ENCODE results near the gene SMPD3. TPM values are rescaled to one million over a fixed set of nuclear protein-coding genes. Genes with fewer than 3 reads are reported as not detected.

The SMPD3 gene
- total RNA-seq, 1 experiment from 2014 or later: 0.42 TPM

DNA sequence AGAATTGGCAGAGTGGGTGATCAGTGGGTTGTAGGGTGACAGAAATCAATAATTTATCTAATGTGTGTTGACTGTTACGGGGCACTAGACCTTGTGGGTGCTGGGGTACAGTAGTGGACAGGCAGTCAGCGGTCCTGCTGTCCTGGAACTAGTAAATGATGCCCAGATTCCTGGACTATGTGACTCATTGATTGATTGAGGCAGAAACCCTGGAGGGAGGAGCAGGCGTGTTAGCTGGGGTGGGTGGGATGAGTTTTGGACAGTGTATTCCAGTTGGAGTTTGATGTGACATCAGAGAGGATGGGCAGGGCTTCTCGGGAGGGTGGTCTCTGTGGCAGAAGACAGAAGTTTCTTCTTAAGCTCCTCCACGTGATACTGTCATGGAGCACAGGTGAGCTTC, 113.1 kb downstream of the SMPD3 start:
- DNase-seq: no peak
- no peaks in the 10 kb centered on the region for H3K27me3 ChIP-seq (ENCODE audit: control insufficient read depth, insufficient read depth, low read length)
- H3K4me3 ChIP-seq (ENCODE audit: insufficient read depth, low read depth, low read length): no peak overlapping the region
- H3K36me3 ChIP-seq (replicated peaks; ENCODE audit: control insufficient read depth, insufficient read depth, low read length): peaks cover 24% of the 10 kb centered on the region

DNA sequence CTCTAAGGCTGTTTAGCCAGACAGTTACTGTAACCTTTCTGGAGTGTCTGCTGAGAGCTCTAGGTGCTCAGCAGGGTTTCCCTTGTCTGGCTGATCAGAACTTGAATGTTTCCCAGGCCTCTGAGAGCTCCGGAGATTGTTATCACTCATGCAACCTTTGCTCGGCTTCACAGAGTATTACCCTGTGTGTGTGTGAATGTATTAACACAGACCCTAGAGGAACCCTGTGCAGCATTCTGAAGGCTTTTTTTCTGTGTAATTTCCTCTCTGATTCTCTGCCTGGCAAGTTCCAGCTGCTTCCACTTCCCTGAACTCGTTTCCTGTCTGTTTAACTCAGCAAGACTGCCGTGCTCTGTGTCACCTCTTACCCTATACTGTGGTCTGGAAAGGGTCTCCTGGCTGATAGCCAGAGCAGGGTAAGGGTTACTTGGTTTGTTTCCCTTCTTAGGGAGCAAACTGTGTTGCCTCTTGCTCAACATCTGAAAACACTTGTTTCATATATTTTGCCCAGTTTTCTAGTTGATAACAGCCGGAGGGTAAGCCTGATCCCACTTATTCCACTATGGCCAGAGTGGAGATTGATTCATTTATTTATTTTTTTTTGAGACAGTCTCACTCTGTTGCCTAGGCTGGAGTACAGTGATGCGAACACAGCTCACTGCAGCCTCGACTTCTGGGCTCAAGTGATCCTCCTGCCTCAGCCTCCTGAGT, 115.7 kb downstream of the SMPD3 start:
- DNase-seq: no peak
- H3K4me3 ChIP-seq (ENCODE audit: insufficient read depth, low read depth, low read length): no peak overlapping the region

DNA sequence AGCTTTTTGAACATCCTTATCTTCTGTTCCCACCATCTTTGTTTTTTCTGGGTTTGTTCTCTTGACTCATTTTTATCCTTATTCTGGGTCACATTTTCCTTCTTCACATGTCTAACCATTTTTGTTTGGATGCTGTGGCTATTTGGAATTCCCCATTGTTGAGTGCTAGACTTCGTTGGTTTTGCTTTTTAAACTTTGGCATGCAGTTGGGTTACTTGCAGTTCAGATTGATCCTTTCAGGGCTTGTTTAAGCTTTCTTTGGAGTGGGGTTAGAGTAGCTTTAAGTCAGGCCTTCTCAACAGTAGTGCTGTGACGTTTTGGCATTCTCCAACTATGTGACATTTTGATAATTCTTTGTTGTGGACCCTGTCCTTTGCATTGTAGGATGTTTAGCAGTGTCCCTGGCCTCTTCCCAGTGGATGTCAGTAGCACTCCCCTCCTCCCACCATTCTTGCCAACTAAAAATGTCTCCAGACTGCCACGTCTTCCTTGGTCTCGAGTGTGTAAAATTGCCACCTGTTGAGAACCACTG, 116.4 kb downstream of the SMPD3 start:
- H3K4me3 ChIP-seq (ENCODE audit: insufficient read depth, low read depth, low read length): no peak overlapping the region
- H3K36me3 ChIP-seq (replicated peaks; ENCODE audit: control insufficient read depth, insufficient read depth, low read length): peaks cover 3% of the 10 kb centered on the region
- no peaks in the 10 kb centered on the region for H3K27me3 ChIP-seq (ENCODE audit: control insufficient read depth, insufficient read depth, low read length)
- DNase-seq: no peak

More for the DNA sequence above, 115.7 kb downstream of the SMPD3 start:
- Histone ChIP-seq H3K27me3 (ENCODE audit: control insufficient read depth, insufficient read depth, low read length) (no peaks in the 10 kb centered on the region), H3K36me3 (replicated peaks; ENCODE audit: control insufficient read depth, insufficient read depth, low read length) (peaks cover 7% of the 10 kb centered on the region)

DNA sequence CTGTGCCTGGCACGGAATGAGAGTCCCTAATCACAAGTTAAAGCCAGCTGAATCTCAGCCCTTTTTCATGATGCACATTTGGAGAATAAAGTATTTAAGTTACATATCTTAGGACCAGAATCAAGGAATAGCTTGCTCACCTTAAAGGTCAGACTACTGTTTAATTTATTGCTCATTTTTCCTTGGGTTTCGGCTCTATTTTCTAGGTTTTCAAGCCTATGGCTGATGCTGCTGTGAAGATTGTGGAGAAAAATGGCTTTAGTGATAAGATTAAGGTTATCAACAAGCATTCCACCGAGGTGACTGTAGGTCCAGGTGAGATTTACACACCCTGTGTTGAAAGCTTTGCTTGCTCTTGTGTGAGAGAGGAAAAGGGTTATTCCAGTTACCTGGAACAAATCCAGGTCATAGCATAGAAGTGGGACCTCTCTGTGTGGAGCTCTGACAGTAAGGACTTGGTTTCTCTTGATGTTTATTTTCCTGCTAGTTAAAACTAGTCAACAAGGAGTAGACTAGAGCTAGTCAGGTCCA, 119.4 kb downstream of the SMPD3 start:
- no peaks in the 10 kb centered on the region for H3K27me3 ChIP-seq (ENCODE audit: control insufficient read depth, insufficient read depth, low read length)
- DNase-seq: no peak
- no peak overlapping the region for H3K4me3 ChIP-seq (ENCODE audit: insufficient read depth, low read depth, low read length)
- peaks cover 14% of the 10 kb centered on the region for H3K36me3 ChIP-seq (replicated peaks; ENCODE audit: control insufficient read depth, insufficient read depth, low read length)

DNA sequence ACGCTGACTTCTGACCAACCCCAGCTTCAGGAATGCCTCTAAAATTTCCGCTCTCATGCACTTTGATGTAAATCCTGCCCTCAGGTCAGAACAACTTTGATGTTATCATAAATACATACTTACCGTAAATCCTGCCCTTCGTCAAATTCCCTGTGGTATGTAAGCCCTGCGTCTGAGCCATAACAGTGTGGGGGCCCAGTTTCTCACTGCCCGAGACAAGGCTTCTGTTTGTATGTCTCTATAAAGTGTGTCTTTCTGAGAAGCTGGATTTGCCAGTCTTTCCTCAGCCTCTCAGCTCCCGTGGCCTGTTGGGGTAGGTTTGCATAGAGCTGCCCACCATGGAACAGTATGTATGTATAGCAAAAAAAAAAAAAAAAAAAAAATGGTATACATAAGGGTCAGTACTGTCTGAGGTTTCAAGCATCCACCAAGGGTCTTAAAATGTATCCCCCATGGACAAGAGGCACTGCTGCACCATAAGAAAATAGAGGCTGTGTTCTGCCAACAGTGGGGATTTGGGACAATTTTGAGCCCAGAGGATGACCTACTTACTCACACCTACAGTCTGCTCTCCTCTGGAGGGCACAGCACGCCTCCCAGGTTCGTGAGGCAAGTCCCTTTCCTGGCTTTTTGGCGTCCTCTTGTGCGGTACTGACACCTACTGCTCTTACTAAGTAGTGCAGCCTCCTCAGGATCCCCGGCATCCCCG, 120.0 kb downstream of the SMPD3 start:
- DNase-seq: peak; percentile 92
- H3K4me3 ChIP-seq (ENCODE audit: insufficient read depth, low read depth, low read length): no peak overlapping the region
- peaks cover 14% of the 10 kb centered on the region for H3K36me3 ChIP-seq (replicated peaks; ENCODE audit: control insufficient read depth, insufficient read depth, low read length)
- H3K27me3 ChIP-seq (ENCODE audit: control insufficient read depth, insufficient read depth, low read length): no peaks in the 10 kb centered on the region

DNA sequence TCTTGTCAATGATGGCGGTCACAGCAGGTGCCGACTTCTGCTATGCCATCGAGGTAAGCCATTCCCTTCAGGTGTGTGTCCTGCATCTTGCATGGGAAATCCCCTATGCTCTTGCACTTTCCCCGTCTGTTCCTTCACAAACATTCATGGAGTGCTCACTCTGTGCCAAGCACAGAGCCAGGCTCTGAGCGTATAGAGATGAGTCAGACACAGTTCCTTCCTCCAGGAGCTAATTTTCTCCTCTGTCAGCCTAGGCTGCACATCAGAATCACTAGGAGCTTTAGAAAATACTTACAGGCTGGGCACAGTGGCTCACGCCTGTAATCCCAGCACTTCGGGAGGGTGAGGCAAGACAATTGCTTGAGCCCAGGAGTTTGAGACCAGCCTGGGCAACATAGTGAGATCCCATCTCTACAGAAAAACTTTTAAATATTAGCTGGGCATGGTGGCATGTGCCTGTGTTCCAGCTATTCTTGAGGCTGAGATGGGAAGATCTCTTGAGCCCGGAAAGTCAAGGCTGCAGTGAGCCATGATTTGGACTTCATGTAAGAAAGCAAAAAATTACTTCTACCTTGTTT, 123.4 kb downstream of the SMPD3 start:
- DNase-seq: no peak
- Histone ChIP-seq H3K36me3 (replicated peaks; ENCODE audit: control insufficient read depth, insufficient read depth, low read length) (peaks cover 12% of the 10 kb centered on the region), H3K27me3 (ENCODE audit: control insufficient read depth, insufficient read depth, low read length) (no peaks in the 10 kb centered on the region), H3K4me3 (ENCODE audit: insufficient read depth, low read depth, low read length) (no peak overlapping the region)

DNA sequence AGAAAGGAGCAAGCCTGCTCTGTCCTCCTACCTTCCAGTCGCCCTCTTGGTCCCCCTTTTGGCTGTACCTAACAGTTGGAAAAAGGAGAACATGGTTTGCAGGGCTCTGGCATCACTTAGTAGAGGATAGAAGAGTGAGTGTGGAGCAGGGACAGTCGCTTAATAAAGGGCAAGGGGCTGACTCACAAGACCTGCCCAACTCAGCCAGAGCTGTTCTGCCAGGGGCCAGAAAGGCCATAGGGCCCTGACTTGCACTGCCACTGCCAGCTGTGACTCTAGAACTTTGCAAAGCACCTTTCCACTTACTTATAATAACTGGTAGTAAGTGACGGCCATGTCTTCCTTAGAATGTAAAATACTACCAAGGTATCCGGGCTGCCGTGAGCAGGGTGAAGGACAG, 124.0 kb downstream of the SMPD3 start:
- H3K4me3 ChIP-seq (ENCODE audit: insufficient read depth, low read depth, low read length): no peak overlapping the region
- no peak for DNase-seq
- H3K36me3 ChIP-seq (replicated peaks; ENCODE audit: control insufficient read depth, insufficient read depth, low read length): peaks cover 15% of the 10 kb centered on the region
- H3K27me3 ChIP-seq (ENCODE audit: control insufficient read depth, insufficient read depth, low read length): no peaks in the 10 kb centered on the region

DNA sequence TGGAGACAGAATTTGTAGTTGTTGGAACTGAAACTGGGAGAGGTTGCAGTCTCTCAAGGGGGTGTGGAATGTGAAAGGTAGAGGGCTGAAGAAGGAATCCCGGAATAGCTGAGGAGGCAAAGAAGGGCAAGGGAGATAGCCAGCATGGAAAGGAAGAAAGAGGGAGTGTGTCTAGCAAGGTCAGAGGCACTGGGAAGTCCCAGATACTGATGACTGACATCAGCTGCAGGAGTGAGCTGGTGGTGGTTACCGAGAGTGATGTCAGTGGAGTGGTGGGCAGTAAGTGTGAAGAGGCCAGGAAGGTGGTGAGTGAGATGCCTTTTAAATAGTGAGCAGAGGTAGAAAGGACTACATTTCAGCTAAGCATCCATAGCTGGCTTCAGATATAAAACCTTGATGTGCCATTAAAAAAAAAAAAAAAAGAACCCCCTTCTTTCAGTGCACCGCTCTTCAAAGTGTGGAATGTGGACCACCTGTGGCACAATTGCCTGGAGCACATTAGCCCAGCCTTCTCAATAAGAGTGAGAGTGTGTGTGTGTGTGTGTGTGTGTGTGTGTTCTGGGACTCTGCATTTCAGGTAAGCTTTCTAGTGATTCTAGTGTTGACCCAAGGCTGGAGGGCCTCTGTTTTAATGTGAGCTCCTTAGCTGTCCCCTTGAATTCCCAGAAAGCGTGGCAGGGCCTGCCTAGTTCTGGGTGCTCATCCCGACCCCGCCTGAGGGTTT, 129.0 kb downstream of the SMPD3 start:
- Histone ChIP-seq H3K4me3 (ENCODE audit: insufficient read depth, low read depth, low read length) (no peak overlapping the region), H3K36me3 (replicated peaks; ENCODE audit: control insufficient read depth, insufficient read depth, low read length) (peaks cover 20% of the 10 kb centered on the region), H3K27me3 (ENCODE audit: control insufficient read depth, insufficient read depth, low read length) (no peaks in the 10 kb centered on the region)
- DNase-seq: no peak

DNA sequence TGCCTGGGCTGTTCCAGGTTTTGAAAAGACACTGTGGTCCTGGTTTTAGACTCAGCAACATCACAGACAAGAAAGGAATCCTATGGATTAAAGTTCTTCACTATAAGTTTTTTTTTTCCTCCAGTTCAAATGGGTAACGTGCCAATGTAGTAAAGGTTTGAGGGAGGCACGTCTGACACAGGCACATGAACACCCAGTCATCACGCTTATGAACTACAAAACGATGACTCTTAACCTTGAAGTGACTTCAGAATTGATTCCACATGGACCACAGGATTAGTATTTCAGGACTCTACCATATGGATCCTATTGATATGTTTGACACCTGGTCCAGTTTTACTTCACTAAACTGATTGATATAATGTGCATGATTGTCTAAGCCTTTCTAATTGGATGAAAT, 135.2 kb downstream of the SMPD3 start:
- H3K27me3 ChIP-seq (ENCODE audit: control insufficient read depth, insufficient read depth, low read length): no peaks in the 10 kb centered on the region
- H3K36me3 ChIP-seq (replicated peaks; ENCODE audit: control insufficient read depth, insufficient read depth, low read length): peaks cover 10% of the 10 kb centered on the region
- DNase-seq: no peak
- H3K4me3 ChIP-seq (ENCODE audit: insufficient read depth, low read depth, low read length): no peak overlapping the region

DNA sequence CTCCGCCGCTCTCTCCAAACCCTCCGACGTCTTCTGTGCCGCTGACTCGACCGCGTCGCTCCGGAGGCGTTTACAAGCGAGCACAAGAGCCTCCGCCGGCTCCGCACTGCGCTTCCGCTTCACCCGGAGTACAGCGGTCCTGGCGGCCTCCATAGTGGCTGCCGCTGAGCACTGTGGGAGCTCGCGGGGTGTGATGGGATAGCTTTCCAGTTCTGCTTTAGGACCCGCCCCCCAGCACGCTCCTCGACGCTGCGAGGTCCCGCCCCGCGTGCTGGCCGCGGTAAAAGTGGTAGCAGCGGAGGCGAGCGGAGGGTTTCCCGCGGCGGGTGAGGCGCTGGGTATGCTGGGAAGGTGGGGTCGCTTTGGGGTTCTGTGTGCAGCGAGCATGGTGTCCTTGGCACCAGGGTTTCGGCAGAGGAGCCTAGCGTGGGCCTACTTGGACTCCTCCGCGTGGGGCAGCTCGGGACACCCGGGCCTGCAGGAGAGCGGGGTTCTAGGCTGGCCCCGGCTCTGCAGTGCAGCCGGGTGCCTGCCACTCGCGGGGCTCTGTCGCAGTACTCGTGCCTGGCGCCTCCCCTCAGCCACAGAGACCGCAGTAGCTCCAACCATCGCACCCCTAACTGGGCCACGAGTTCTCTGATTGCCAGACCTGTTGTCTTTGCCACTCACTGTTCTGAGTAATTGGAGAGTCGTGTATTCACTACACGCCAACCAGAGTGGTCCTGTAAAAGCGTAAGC, 137.4 kb downstream of the SMPD3 start, which contains the start of the genes PRMT7 and SLC7A6OS:
Gene PRMT7 (plus strand): TSS at position 246 of the 738 bp plus-strand sequence. CDS start 4,961 bp downstream, outside the sequence.
Gene SLC7A6OS (minus strand): TSS at position 173 of the 738 bp plus-strand sequence. CDS start 20 bp downstream, at position 153.
- Histone ChIP-seq H3K27me3 (ENCODE audit: control insufficient read depth, insufficient read depth, low read length) (no peaks in the 10 kb centered on the region), H3K4me3 (ENCODE audit: insufficient read depth, low read depth, low read length) (peak within 1 kb of the TSS; percentile 97)
- peak; percentile 97 for DNase-seq

DNA sequence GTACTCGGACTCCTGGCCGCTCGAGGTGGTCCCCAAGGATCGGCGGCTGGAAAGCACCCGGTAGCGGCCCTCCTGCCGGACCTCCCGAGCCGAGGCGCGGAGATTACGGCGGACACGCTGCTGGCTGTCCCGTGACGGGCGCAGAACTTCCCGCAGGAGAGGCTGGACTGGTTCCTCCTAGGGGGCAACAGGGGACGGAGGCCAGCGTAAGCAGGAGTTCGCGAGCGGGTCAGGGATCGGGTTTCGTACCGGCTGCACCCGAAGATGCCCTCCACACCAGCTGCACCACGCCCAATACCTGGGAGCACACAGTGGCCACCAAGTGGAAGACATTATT, 137.9 kb downstream of the SMPD3 start:
- peak; percentile 91 for DNase-seq
- H3K4me3 ChIP-seq (ENCODE audit: insufficient read depth, low read depth, low read length): peak overlapping the region; percentile 97
- H3K36me3 ChIP-seq (replicated peaks; ENCODE audit: control insufficient read depth, insufficient read depth, low read length): peaks cover 3% of the 10 kb centered on the region
- no peaks in the 10 kb centered on the region for H3K27me3 ChIP-seq (ENCODE audit: control insufficient read depth, insufficient read depth, low read length)

More for the DNA sequence above, 137.4 kb downstream of the SMPD3 start, which contains the start of the genes PRMT7 and SLC7A6OS:
- peaks cover 4% of the 10 kb centered on the region for H3K36me3 ChIP-seq (replicated peaks; ENCODE audit: control insufficient read depth, insufficient read depth, low read length)

DNA sequence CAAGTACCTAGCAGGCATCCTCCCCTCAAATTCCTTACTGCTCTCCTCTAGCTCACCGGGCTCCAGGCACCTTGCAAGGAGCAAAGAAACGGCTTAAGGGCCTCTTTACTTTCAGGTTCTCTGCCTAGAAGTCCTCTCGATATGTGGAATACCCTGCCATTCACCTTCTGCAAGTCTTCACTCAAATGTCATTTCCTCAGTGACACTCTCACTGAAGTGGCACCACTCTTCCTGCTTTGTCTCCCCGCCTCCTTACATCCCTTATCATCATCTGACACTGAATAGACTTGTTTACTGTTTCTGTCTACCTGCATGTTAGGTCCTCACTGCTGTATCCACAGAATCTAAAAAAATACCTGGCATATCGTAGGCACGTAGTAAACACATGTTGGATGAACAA, 138.5 kb downstream of the SMPD3 start:
- no peaks in the 10 kb centered on the region for H3K27me3 ChIP-seq (ENCODE audit: control insufficient read depth, insufficient read depth, low read length)
- no peak for DNase-seq
- peaks cover 7% of the 10 kb centered on the region for H3K36me3 ChIP-seq (replicated peaks; ENCODE audit: control insufficient read depth, insufficient read depth, low read length)
- H3K4me3 ChIP-seq (ENCODE audit: insufficient read depth, low read depth, low read length): peak overlapping the region; percentile 97
